Posterior cingulate gyrus (tissue), 11 donors: ENCODE measurements around the gene DNAI1.
"Not testable (repeated sequence)": the region's sequence is repeated elsewhere in the genome, so short reads cannot be mapped to it uniquely, and the experiment has no call there.

ENCODE experiments used
- DNase-seq, 10 donors: peaks; one replicate each; pipeline versions ENCODE4 v3.0.0 to v3.0.0-alpha.2; 2020 to 2021; ENCODE audit warnings: mixed read lengths in 3 of 10
- intact Hi-C: fragments of 100-400 bp; cut with DNase I; formaldehyde crosslinking; loops from one replicate; pipeline ENCODE4 v1.15.1; 2023

Gene DNAI1

DNA sequence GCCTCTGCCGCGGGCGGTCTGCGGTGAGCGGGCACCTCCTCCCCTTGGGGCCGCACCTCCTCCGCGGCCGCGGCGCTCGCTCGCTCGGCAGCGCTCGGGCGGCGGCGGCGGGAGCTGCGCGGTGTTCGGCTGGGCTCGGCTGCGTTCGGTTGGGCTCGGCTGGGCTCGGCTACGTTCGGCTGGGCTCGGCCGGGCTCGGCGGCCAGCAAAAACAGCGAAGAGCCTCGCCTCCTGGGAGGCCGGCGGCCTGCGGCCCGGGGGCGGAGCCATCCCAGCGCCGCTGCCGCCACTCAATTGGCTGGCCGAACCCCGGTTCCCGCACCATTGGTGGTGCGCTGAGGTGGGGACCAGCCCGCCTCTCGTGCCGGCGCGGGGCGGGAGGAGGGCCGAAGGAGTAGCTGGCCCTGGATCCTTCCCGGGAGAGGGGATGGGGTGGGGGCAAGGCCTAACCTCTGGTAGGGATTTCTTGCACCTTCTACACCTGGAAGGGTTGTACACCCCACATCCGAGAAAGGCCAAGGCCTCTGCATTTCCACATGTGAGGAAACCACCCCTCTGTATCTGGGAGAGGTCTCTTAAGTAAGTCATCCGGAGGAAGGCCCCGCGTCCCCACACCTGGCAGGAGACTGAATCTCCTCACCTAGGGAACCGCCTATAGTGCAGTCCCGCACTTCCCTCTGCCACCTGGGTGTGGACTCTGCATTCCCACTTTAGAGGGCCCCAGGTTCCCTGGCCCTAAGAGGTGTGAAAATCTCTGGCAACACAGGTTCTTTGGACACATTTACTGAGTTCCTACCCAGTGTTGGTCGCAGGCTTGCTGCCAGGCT is 64.6 kb downstream of the DNAI1 start, which contains the start of gene ENHO:
TSS of gene ENHO (minus strand) at position 20 of the 827 bp plus-strand sequence. CDS start 1,295 bp downstream, outside the sequence.
- intact Hi-C loops: loop anchor here (1.0 kb wide), 1 partner anchor 21 kb away; no protein-coding TSS in a partner anchor
- peak; percentile 85 to 99 (median 90) for DNase-seq

DNA sequence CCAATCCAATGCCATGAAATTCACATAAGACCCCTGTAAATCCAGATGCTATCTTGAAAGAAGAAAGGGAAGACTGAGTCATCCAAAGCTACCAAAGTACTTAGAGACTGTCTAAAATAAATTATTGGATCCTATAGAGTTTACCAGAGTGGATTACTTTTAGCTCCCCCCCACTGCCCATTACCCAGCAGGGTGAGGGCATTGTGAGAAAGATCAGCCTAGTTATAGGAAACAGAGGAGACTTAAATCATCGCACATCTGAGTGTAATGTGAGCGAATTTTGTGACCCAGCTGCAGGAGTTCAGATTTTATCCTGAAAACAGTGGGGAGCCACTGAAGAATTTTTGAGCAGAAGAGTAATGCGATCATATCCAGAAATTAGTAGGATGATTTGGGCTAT is 65.7 kb downstream of the DNAI1 start:
- intact Hi-C loops: no loop called here
- no peak for DNase-seq

GRCh38 chr9:34526026-34526425 is 67.4 kb downstream of the DNAI1 start:
- intact Hi-C loops: no loop called here
- DNase-seq: no peak

DNA sequence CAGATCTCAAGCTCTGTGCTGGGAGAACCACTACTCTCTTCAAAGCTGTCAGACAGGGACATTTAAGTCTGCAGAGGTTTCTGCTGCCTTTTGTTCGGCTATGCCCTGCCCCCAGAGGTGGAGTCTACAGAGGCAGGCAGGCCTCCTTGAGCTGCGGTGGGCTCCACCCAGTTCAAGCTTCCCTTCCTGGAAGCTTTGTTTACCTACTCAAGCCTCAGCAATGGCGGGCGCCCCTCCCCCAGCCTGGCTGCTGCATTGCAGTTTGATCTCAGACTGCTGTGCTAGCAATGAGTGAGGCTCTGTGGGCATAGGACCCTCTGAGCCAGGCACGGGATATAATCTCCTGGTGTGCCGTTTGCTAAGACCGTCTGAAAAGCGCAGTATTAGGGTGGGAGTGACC is 73.4 kb downstream of the DNAI1 start:
- DNase-seq: peak in 2 of 10 donors; percentile 23 to 40
- intact Hi-C loops: not testable (repeated sequence)

DNA sequence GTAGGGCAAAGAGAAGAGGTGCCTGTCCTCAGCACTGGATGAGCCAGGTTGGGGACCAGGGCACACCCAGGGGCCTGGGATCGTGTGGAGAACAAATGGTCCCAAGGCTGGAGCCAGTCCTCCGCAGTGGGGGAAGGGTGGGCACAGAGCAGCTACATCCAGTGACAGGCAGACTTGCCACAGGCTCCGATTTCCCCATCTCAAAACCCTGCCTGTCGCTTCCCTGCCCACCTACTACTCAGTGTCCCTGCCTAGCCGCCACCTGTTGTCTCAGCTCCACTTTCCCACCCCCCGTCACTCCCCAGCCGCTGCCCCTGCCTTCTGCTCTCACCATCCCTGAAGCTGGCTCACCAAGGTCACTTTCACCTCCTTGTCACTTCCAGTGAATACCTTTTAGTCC is 78.1 kb downstream of the DNAI1 start:
- intact Hi-C loops: no loop called here
- DNase-seq: peak in 2 of 10 donors; percentile 30 to 78

DNA sequence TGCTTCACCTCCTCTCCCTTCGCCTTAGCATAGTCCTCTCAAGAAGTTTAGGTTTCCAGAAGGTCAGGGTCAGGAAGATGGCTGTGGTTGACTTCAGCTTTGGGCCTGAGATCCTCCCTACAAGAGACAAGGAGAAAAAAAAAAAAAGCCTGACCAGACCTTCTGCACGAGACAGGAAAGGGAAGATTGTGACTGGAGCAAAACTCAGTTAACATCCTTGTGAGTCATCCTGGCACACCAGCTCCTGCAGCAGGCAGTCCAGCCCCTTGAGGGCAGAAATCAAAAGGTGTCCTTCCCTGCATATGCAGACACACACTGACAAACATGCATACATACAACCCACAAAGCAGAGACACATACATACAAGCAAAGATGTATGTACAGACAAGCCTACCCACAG is 82.2 kb downstream of the DNAI1 start:
- intact Hi-C loops: no loop called here
- no peak for DNase-seq

DNA sequence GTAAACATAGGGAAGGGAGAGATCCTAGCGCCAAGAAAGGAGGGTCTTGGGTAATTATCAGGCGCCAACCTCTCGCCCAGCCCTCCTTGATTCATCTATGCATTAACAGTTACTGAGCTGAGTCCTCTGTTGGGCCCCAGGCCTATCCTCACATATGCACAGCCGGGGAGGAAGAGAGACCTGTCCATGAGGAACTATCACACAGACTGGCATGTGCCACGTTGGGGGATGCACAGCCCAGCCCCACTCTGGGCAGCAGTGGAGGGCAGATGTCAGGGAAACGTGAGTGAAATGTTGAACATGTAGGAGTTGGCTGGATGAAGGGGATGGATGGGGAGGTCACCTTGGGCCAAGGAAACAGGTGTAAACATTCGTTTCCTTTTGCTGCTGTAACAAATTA is 82.9 kb downstream of the DNAI1 start:
- intact Hi-C loops: no loop called here
- DNase-seq: peak in 2 of 10 donors; percentile 21 to 48

GRCh38 chr9:34544035-34544434 is 85.4 kb downstream of the DNAI1 start:
- intact Hi-C loops: no loop called here
- peak in 1 of 10 donors; percentile 7 for DNase-seq

DNA sequence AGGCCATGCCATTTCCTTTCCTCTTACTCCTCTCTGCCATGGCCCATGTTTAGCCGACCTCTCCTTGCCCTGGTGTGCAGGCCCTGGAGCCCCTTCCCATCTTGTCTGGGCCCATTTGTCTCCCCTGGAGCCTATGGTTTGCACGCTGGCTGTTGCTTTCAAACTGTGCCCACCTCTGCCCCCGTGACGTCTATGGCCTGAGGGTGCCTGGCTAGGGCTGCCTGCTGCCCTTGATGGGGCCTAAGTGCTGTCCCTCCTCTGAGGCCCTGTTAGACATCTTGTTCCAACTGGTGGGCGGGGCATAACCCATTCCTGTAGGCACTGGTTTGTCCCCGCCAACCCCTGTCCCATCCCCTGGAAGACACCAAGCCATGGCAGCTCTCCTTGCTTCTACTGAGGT is 86.9 kb downstream of the DNAI1 start:
- intact Hi-C loops: loop anchor here (5.0 kb wide), 1 partner anchor 108 kb away; no protein-coding TSS in a partner anchor
- DNase-seq: peak in 2 of 10 donors; percentile 51 to 57

DNA sequence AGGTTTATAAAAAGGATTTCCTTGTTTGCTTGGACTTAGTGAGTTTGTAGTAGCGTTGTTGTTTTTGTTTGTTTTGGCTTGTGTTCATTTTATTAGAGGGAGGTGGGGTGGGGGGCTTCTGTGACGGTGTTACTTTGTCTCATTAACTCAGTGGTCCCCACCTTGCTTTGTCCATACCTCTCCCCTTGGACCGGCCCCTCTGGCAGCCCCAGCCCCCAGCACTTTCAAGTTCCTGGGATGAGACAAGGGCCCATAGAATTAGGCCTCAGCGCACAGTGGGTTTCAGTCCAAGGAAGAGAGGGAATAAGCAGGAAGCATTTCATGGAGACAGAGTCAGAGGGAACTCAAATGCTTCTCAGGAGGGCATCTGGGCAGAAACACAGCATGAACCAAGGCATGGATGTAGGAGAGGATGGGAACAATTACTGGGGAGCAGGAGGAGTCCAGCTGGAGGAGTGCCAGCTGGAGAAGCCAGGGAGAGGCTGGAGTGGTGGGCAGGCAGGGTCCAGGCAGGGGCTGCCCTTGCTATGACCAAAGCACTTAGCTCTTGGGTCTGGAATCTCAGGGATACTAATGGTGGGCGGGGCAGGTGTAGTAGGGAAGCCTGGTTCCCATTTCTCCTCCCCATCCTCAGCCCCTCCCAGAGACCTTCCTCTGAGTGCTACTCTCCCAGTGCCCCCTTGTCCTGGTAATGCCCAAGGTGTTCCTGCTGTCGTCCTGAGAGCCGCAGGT is 87.7 kb downstream of the DNAI1 start:
- intact Hi-C loops: loop anchor here (5.0 kb wide), 1 partner anchor 109 kb away; no protein-coding TSS in a partner anchor
- peak in 2 of 10 donors; percentile 8 to 72 for DNase-seq

- intact Hi-C loops: loop anchor here (1.0 to 5.0 kb wide), 3 partner anchors 46 to 143 kb away; no protein-coding TSS in a partner anchor
These were observed 88.5 kb downstream of the DNAI1 start for GRCh38 chr9:34546834-34547827.

DNA sequence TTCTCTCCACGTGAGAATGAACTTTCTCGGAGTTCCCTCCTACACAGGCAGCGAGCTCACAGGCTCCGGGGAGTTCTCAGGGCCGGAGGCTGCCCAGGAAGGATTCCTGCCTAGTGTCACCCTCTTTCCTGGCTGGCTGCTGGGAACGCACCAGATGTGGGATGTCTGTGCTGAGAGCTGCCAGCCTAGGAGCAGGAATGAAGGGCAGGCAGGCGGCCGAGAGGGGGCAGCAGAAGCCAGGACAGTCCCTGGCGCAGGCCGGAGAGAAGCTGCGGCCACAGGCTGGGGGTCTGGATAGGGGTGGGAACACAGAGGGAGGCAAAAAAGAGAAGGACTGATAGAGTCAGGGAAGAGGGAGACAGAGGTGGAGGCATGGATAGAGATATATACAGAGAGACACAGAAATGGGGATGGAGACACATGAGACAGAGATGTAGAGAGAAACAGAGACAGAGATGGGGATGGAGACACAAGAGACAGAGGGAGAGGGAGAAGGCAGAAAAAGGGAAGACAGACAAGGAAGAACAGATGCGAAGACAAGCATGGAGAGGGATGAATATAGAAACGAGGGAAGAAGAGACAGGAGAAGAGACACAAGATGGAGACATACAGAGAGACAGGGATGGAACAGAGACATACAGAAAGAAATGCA is 89.5 kb downstream of the DNAI1 start:
- intact Hi-C loops: loop anchor here (1.0 to 5.0 kb wide), 4 partner anchors 43 to 144 kb away; no protein-coding TSS in a partner anchor
- DNase-seq: peak; percentile 76 to 97 (median 88)

More at GRCh38 chr9:34546834-34547827, 88.5 kb downstream of the DNAI1 start:
- DNase-seq: peak; percentile 58 to 96 (median 79)

- intact Hi-C loops: loop anchor here (5.0 kb wide), 1 partner anchor 112 kb away; no protein-coding TSS in a partner anchor
- no peak for DNase-seq
These were observed 90.8 kb downstream of the DNAI1 start for GRCh38 chr9:34549407-34549732.

- intact Hi-C loops: no loop called here
- DNase-seq: peak in 1 of 10 donors; percentile 72
These were observed 91.5 kb downstream of the DNAI1 start for GRCh38 chr9:34550016-34550680.

GRCh38 chr9:34550681-34551270 is 92.2 kb downstream of the DNAI1 start:
- peak in 2 of 10 donors; percentile 32 to 78 for DNase-seq

DNA sequence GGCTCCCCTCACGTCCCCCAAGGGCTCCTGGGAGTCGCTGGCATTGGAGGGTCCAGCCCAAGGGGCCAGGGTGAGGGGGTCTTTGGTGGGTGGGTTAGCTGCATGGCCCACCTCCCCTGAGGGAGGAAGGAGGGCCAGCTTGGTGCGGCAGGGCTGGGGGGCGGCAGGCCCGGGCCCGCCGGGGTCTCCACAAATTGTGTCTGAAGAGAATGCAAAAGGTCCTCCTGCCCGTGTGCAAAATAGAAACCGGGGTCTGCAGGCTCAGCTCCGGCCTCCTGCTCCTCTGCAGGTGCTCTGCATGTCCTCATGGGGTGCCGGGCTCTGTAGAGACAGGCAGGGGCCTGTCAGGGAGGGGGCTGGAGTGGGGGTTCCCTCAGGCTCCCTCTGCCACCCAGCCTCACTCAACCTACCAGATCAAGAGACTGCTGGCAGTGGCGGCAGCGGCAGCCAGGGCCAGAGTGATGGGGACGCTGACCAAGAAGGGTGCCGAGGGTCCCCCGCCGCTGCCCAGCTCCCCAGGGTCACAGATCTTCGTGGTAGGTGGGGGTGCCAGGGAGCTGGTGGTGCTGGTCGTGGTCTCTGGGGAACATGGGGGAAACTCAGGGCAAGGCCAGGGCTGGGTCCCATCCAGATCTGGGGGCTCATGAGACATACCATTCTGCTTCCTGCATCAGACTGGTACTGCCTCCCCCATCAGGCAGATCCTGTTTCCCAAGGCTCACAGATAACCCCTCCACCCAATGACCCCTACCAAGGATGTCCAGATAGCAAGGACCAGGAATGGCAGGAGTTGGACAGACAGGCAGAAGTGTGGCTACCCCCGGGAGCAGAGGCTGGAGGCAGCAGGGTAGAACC is 93.4 kb downstream of the DNAI1 start:
- intact Hi-C loops: no loop called here
- peak in 2 of 10 donors; percentile 68 to 71 for DNase-seq

More at GRCh38 chr9:34550681-34551270, 92.2 kb downstream of the DNAI1 start:
- intact Hi-C loops: no loop called here

- intact Hi-C loops: no loop called here
These were observed 94.0 kb downstream of the DNAI1 start for GRCh38 chr9:34552606-34552981.

More at GRCh38 chr9:34552606-34552981, 94.0 kb downstream of the DNAI1 start:
- DNase-seq: peak in 2 of 10 donors; percentile 57 to 70
